AG10803 (cell line): ENCODE measurements around the gene NTMT1.
A peak's percentile ranks its signal among the peaks of the same experiment; 100 is the strongest.

Experiments used
- DNase-seq: peaks from one replicate; pipeline ENCODE4 v3.0.0; 2010; ENCODE audit warnings: low read depth
- H3K4me3 ChIP-seq: 2 replicates; pipeline ENCODE4 v1.5.1; 2011; ENCODE audit warnings: mild to moderate bottlenecking, low read length, control low read depth
- TF ChIP-seq, protein P1 (sequence below): conservative IDR thresholded peaks from 2 replicates; pipeline ENCODE4 v1.5.1; 2011; ENCODE audit warnings: mild to moderate bottlenecking, low read length, control low read depth, inconsistent platforms

Gene NTMT1

DNA sequence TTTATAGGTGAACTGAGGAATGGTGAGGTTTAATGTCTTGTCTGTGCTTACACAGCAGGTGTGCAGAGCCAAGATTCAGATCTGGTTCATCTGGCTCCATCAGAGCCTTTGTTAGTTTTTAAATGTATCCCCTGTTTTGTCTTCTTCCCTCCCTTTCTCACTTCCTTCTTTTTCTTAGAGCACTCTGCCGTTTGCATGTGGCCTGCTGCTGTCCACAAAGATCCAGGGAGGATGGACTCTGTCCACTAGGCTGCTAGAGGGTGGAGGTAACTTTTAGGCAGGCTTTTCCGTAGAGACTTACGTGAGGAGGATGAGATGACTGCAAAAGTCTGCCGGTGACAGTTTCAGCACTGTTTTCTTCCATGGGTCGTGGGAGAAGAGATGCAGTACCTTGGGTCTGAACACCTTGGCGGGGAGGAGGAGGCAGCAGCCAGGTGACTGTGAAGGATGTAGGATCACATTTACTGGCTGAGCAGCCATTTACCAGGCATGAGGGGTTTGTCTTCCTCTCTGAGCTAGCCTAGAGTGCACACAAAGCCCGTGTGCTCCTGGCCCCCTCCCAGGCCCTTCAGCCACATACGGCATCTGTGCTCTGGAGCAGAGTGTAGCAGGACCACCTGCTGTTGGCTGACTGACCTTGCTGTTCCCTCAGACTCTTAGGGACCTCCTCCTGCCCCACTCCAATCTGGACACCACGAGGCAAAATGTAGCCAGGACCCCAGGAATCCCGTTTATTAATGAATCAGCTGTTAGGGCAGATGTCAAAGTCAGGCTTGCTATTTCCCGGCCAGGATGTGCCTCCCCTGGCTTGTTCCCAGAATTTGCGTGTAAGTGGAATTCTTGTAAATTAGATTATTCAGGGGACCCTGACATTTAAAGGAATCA lies 1.8 kb downstream of the NTMT1 start:
- peak overlapping the region; percentile 94 for H3K4me3 ChIP-seq
- TF ChIP-seq, protein P1, sequence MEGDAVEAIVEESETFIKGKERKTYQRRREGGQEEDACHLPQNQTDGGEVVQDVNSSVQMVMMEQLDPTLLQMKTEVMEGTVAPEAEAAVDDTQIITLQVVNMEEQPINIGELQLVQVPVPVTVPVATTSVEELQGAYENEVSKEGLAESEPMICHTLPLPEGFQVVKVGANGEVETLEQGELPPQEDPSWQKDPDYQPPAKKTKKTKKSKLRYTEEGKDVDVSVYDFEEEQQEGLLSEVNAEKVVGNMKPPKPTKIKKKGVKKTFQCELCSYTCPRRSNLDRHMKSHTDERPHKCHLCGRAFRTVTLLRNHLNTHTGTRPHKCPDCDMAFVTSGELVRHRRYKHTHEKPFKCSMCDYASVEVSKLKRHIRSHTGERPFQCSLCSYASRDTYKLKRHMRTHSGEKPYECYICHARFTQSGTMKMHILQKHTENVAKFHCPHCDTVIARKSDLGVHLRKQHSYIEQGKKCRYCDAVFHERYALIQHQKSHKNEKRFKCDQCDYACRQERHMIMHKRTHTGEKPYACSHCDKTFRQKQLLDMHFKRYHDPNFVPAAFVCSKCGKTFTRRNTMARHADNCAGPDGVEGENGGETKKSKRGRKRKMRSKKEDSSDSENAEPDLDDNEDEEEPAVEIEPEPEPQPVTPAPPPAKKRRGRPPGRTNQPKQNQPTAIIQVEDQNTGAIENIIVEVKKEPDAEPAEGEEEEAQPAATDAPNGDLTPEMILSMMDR, result no peak
- no peak for DNase-seq

DNA sequence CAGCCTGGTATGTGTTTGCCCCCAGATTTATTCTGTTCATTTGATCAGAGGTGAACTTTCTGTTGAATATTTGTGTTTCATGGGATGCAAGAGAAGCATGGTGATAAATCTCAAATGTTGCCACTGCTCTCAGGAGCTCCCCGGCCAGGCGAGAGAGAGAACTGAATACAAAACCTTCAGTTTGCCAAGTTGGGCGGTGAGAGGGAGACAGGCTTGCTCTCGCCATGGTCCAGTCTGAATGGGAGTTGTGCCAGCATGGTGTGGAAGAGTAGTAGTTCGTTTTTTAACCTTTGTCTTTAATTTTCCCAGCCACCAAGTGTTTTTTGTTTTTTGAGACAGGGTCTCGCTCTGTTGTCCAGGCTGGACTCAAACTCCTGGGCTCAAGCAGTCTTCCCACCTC lies 2.7 kb downstream of the NTMT1 start:
- DNase-seq, result no peak
- H3K4me3 ChIP-seq, result 0 out of 2 replicates have a peak overlapping the region, but pooled peaks have one; percentile 94
- TF ChIP-seq, protein P1, result no peak

DNA sequence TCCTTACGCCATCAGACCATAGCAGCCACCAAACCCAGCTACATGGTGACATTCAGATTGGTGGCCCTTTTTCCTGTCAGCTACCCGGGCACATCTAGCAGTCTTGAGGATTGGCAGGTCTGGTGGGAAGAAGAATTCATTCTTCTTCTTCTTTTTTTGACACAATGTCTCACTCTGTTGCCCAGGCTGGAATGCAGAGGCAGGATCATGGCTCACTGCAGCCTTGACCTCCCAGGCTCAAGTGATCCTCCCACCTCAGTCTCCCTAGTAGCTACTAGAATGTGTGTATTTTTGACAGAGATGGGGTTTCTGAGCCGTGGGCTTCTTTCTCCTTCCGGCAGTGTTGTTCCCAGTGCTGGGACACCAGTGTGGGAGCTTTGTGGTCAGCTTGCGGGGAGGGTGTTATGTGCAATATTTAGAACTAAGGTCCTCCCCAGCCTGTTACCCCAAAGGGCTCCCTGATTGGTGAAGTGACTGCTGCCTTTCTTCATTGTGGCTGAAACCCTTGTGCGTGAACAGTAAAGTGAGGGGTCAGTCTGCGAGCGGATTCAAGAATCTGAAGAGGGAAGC lies 3.4 kb downstream of the NTMT1 start:
- TF ChIP-seq, protein P1, result no peak
- no peak for DNase-seq
- H3K4me3 ChIP-seq, result no peak overlapping the region

DNA sequence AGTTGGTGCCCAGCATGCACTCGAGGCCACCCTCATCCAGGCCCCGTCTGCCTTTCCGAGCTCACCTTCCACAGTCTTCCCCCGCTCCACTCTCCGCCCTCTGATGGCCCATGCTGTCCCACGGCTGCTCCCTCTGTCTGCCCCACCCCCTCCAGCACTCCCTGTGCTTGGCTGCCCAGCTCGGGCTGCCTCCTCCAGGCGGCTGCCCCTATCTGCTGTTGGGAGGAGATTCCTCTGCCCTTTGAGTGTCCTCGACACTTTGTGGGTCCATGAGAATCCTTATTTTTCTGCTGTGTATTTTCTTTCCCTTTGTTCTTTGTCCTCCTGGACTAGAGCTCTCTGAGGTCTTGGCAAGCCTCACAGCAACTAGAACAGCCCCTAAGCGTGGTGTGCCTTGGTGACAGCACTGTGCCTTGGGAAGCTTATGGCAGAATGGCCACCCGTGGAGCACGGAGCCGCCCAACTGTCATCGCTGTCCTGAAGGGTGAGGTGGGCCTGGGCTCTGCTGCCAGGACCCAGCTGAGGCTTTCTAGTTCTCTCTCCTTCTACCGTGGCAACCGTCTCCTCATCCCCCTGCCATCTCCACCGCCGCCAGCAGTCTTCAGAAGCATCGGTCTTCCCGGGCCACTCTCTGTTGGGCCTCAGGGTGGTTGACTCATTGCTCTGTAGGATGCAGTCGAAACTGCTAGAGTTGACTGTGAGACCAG lies 5.2 kb downstream of the NTMT1 start:
- no peak for DNase-seq
- TF ChIP-seq, protein P1, result no peak
- H3K4me3 ChIP-seq, result no peak overlapping the region

DNA sequence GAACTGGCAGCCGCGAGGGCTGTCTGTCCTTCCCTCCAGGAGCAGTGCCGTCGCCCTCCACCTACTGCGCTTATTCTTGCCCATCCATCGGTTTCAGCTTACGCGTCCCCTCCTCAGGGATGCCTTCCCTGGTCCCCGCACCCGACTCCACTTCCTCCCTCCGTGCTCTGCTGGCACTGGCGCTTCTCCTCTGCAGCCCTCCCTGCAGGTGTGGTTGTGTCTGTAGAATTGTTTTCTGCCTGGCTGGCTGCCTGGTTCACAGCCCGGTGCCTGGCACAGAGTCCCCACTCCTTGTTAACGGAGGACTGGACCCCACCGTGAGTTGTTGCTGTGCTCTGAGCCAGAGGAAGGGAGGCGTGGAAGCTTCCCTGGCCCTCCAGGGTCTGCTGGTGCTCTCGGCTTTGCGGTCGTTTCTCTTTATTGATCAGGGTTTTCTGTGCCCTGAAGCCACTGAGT lies 5.7 kb downstream of the NTMT1 start:
- no peak overlapping the region for H3K4me3 ChIP-seq
- TF ChIP-seq, protein P1, result no peak
- no peak for DNase-seq

DNA sequence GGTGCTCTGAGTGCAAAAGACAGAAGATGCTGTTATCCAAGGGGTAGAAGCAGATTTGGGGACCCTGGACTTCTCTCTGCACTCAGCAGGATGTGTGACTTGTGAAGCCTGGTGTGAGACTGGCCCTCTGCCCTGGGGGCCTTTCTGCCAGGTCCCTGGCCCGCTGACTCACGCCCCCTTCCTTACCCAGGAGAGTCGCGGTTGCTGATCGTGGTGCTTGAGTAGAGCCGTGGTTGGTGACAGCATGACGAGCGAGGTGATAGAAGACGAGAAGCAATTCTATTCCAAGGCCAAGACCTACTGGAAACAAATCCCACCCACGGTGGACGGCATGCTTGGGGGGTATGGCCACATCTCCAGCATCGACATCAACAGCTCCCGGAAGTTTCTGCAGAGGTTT lies 6.5 kb downstream of the NTMT1 start:
- TF ChIP-seq, protein P1, result no peak
- no peak overlapping the region for H3K4me3 ChIP-seq
- no peak for DNase-seq
